HG03196 (cell line): Measurements from ENCODE around the gene MXD3.
"Not testable (repeated sequence)": the region's sequence is repeated elsewhere in the genome, so short reads cannot be mapped to it uniquely, and the experiment has no call there.

ENCODE experiments used
- ATAC-seq: cut with Tn5 transposase; IDR thresholded peaks from one replicate; pipeline ENCODE4 v1.9.1; 2021; ENCODE audit not compliant: unreplicated experiment

The MXD3 gene

GRCh38 chr5:177325868-177326381, 14.2 kb upstream of the MXD3 start:
- no peak for ATAC-seq

- ATAC-seq: no peak
Measured at GRCh38 chr5:177320879-177321278, 9.2 kb upstream of the MXD3 start.

GRCh38 chr5:177319913-177320588, 8.4 kb upstream of the MXD3 start:
- no peak for ATAC-seq

- ATAC-seq: no peak
Measured at GRCh38 chr5:177317959-177318377, 6.3 kb upstream of the MXD3 start.

- no peak for ATAC-seq
Measured at GRCh38 chr5:177316005-177316404, 4.3 kb upstream of the MXD3 start.

- ATAC-seq: no peak
Measured at GRCh38 chr5:177315411-177315810, 3.7 kb upstream of the MXD3 start.

GRCh38 chr5:177314376-177315342, 3.0 kb upstream of the MXD3 start:
- ATAC-seq: no peak

GRCh38 chr5:177313561-177314259, 2.0 kb upstream of the MXD3 start:
- ATAC-seq: no peak

- ATAC-seq: peak; percentile 31
Measured at GRCh38 chr5:177312649-177313181, 1.0 kb upstream of the MXD3 start.

GRCh38 chr5:177311392-177311722, 341 bp downstream of the MXD3 start:
- ATAC-seq: peak; percentile 2

- peak; percentile 18 for ATAC-seq
Measured at GRCh38 chr5:177310757-177311391, 824 bp downstream of the MXD3 start.

- no peak for ATAC-seq
Measured at GRCh38 chr5:177310332-177310731, 1.4 kb downstream of the MXD3 start.

- ATAC-seq: no peak
Measured at GRCh38 chr5:177309351-177310191, 2.1 kb downstream of the MXD3 start.

GRCh38 chr5:177308740-177309139, 3.0 kb downstream of the MXD3 start:
- no peak for ATAC-seq

- ATAC-seq: no peak
Measured at GRCh38 chr5:177307544-177308363, 3.9 kb downstream of the MXD3 start.

GRCh38 chr5:177306674-177307543, 4.8 kb downstream of the MXD3 start:
- no peak for ATAC-seq

- ATAC-seq: not testable (repeated sequence)
Measured at GRCh38 chr5:177306103-177306640, 5.5 kb downstream of the MXD3 start.
